Trophoblast cell (in vitro differentiated cells and primary cell): ENCODE data around the gene CSRNP2.
"Not testable (repeated sequence)": the region's sequence is repeated elsewhere in the genome, so short reads cannot be mapped to it uniquely, and the experiment has no call there.

ENCODE experiments used
- DNase-seq, 2 donors: peaks; one replicate each; pipeline ENCODE4 v3.0.0-alpha.2; 2016
- H2AFZ ChIP-seq: 2 replicates; pipeline ENCODE4 v1.6.1; 2013; ENCODE audit warnings: low read length, moderate library complexity, mild to moderate bottlenecking; ENCODE audit not compliant: insufficient read depth, poor library complexity
- H2AK5ac ChIP-seq: 2 replicates; pipeline ENCODE4 v1.6.1; 2013; ENCODE audit warnings: mild to moderate bottlenecking, low read length
- H2BK120ac ChIP-seq: 2 replicates; pipeline ENCODE4 v1.6.1; 2013; ENCODE audit warnings: low read length, mild to moderate bottlenecking, moderate library complexity; ENCODE audit not compliant: insufficient read depth, poor library complexity
- H2BK12ac ChIP-seq: 2 replicates; pipeline ENCODE4 v1.6.1; 2013; ENCODE audit warnings: mild to moderate bottlenecking, low read length, moderate library complexity
- H2BK5ac ChIP-seq: 2 replicates; pipeline ENCODE4 v1.6.1; 2013; ENCODE audit warnings: low read length, low read depth, moderate library complexity, mild to moderate bottlenecking; ENCODE audit not compliant: poor library complexity
- H3K14ac ChIP-seq: 2 replicates; pipeline ENCODE4 v1.6.1; 2013; ENCODE audit warnings: mild to moderate bottlenecking, low read length
- H3K18ac ChIP-seq: 2 replicates; pipeline ENCODE4 v1.6.1; 2013; ENCODE audit warnings: mild to moderate bottlenecking, low read length
- H3K23ac ChIP-seq: 2 replicates; pipeline ENCODE4 v1.6.1; 2013; ENCODE audit warnings: low read length
- H3K27ac ChIP-seq: 2 replicates; pipeline ENCODE4 v1.5.1; 2013; ENCODE audit warnings: low read depth, mild to moderate bottlenecking, inconsistent platforms, low read length, moderate library complexity
- H3K27me3 ChIP-seq: 2 replicates; pipeline ENCODE4 v1.6.1; 2013; ENCODE audit warnings: inconsistent platforms, mild to moderate bottlenecking, low read length, moderate library complexity; ENCODE audit not compliant: insufficient read depth
- H3K36me3 ChIP-seq, 2 experiments: 1 replicate in 1 of 2; 2 replicates in 1 of 2; pipeline ENCODE4 v1.6.1; 2013; ENCODE audit warnings: low read length in 2 of 2, mild to moderate bottlenecking in 2 of 2, moderate library complexity in 1 of 2; ENCODE audit not compliant: insufficient read depth in 2 of 2, control insufficient read depth in 1 of 2
- H3K4ac ChIP-seq: 2 replicates; pipeline ENCODE4 v1.6.1; 2013; ENCODE audit warnings: low read depth, mild to moderate bottlenecking, low read length, moderate library complexity
- H3K4me1 ChIP-seq, 2 experiments: 1 replicate in 1 of 2; 2 replicates in 1 of 2; pipeline ENCODE4 v1.6.1; 2013; ENCODE audit warnings: low read length in 2 of 2, mild to moderate bottlenecking in 2 of 2, moderate library complexity in 1 of 2; ENCODE audit not compliant: insufficient read depth in 2 of 2, control insufficient read depth in 1 of 2
- H3K4me2 ChIP-seq: 2 replicates; pipeline ENCODE4 v1.6.1; 2013; ENCODE audit warnings: inconsistent platforms, mild to moderate bottlenecking, low read length, moderate library complexity
- H3K4me3 ChIP-seq: 2 replicates; pipeline ENCODE4 v1.5.1; 2013; ENCODE audit warnings: mild to moderate bottlenecking, low read depth, low read length, inconsistent platforms
- H3K79me1 ChIP-seq: one replicate; pipeline ENCODE4 v1.6.1; 2013; ENCODE audit warnings: low read length
- H3K79me2 ChIP-seq: 2 replicates; pipeline ENCODE4 v1.6.1; 2013; ENCODE audit warnings: low read length, mild to moderate bottlenecking; ENCODE audit not compliant: control insufficient read depth, insufficient read depth, poor library complexity
- H3K9ac ChIP-seq: 2 replicates; pipeline ENCODE4 v1.6.1; 2013; ENCODE audit warnings: mild to moderate bottlenecking, low read length
- H3K9me3 ChIP-seq: 2 replicates; pipeline ENCODE4 v1.6.1; 2013; ENCODE audit warnings: low read depth, mild to moderate bottlenecking, control low read depth, inconsistent platforms, low read length; ENCODE audit not compliant: insufficient read depth
- H4K12ac ChIP-seq: 2 replicates; pipeline ENCODE4 v1.6.1; 2013; ENCODE audit warnings: low read depth, mild to moderate bottlenecking, low read length, moderate library complexity
- H4K8ac ChIP-seq: 2 replicates; pipeline ENCODE4 v1.6.1; 2013; ENCODE audit warnings: low read depth, mild to moderate bottlenecking, low read length, moderate library complexity
- H4K91ac ChIP-seq: one replicate; pipeline ENCODE4 v1.6.1; 2013; ENCODE audit warnings: low read depth, mild to moderate bottlenecking, low read length, moderate library complexity
- WGBS: extraction: QIAGEN DNeasy Blood & Tissue Kit; methylation state at CpG from one replicate; pipeline ENCODE4 v1.1.7; 2013; ENCODE audit warnings: missing lambda C conversion rate; ENCODE audit not compliant: insufficient read length, insufficient coverage; ENCODE audit errors: extremely low coverage; 5-methylcytosine and 5-hydroxymethylcytosine counted together

The CSRNP2 gene

GRCh38 chr12:51078866-51079265, 4.5 kb downstream of the CSRNP2 start:
- not testable (repeated sequence) for H2BK12ac ChIP-seq, H3K23ac ChIP-seq, H3K9me3 ChIP-seq, H3K4ac ChIP-seq, H3K18ac ChIP-seq, H2BK5ac ChIP-seq, H2AFZ ChIP-seq, H3K4me2 ChIP-seq, H3K27ac ChIP-seq, DNase-seq, H3K14ac ChIP-seq, H4K91ac ChIP-seq, H2BK120ac ChIP-seq, H3K27me3 ChIP-seq, H4K8ac ChIP-seq, H4K12ac ChIP-seq, H3K4me3 ChIP-seq, H2AK5ac ChIP-seq, H3K9ac ChIP-seq
- Histone ChIP-seq H3K79me1 (peaks cover 10% of the 10 kb centered on the region), H3K79me2 (peaks cover 14% of the 10 kb centered on the region), H3K36me3 (peaks cover 7 to 14% of the 10 kb centered on the region in 2 experiments), H3K4me1 (peaks cover 11 to 12% of the 10 kb centered on the region in 2 experiments)
- WGBS, result no CpG with 5 or more reads among the region's 6 CpGs

- H3K14ac ChIP-seq, H2BK120ac ChIP-seq, H3K79me1 ChIP-seq, H4K8ac ChIP-seq, H3K27me3 ChIP-seq, H3K23ac ChIP-seq, H3K9ac ChIP-seq, H2BK5ac ChIP-seq, H4K91ac ChIP-seq, DNase-seq, H3K9me3 ChIP-seq, H3K4me3 ChIP-seq, H2AFZ ChIP-seq, H2BK12ac ChIP-seq, H3K4ac ChIP-seq, H3K18ac ChIP-seq, H2AK5ac ChIP-seq, H4K12ac ChIP-seq, H3K4me2 ChIP-seq, H3K27ac ChIP-seq: not testable (repeated sequence)
- peaks cover 11 to 12% of the 10 kb centered on the region in 2 experiments for H3K4me1 ChIP-seq
- no CpG with 5 or more reads among the region's 5 CpGs for WGBS
- H3K36me3 ChIP-seq, result peaks cover 12 to 19% of the 10 kb centered on the region in 2 experiments
- H3K79me2 ChIP-seq, result peaks cover 14% of the 10 kb centered on the region
These were observed 5.0 kb downstream of the CSRNP2 start for GRCh38 chr12:51078346-51078745.

GRCh38 chr12:51077930-51078329, 5.5 kb downstream of the CSRNP2 start:
- Histone ChIP-seq H2BK5ac (no peak overlapping the region), H2BK12ac (no peak overlapping the region), H3K9ac (no peak overlapping the region), H3K4ac (no peak overlapping the region), H3K18ac (no peak overlapping the region), H3K9me3 (no peaks in the 10 kb centered on the region), H4K8ac (no peak overlapping the region), H3K27me3 (no peaks in the 10 kb centered on the region), H3K4me1 (peaks cover 11 to 12% of the 10 kb centered on the region in 2 experiments), H3K36me3 (peaks cover 14 to 24% of the 10 kb centered on the region in 2 experiments), H4K91ac (no peak overlapping the region), H3K14ac (no peak overlapping the region), H3K23ac (no peak overlapping the region), H3K27ac (peak overlapping the region; percentile 23), H3K79me2 (peaks cover 10% of the 10 kb centered on the region), H4K12ac (no peak overlapping the region), H2BK120ac (no peak overlapping the region), H2AK5ac (no peak overlapping the region), H3K4me2 (no peak overlapping the region), H2AFZ (no peak overlapping the region), H3K79me1 (peaks cover 5% of the 10 kb centered on the region), H3K4me3 (no peak overlapping the region)
- WGBS, result no CpG with 5 or more reads among the region's 5 CpGs
- peak in 1 of 2 donors; percentile 56 for DNase-seq

GRCh38 chr12:51076236-51076930, 7.0 kb downstream of the CSRNP2 start:
- peak in 1 of 2 donors; percentile 16 for DNase-seq
- Histone ChIP-seq H2AK5ac (no peak overlapping the region), H2BK120ac (no peak overlapping the region), H3K27ac (no peak overlapping the region), H3K36me3 (peaks cover 17 to 36% of the 10 kb centered on the region in 2 experiments), H3K23ac (no peak overlapping the region), H3K9me3 (no peaks in the 10 kb centered on the region), H4K91ac (no peak overlapping the region), H3K79me1 (no peaks in the 10 kb centered on the region), H2BK5ac (no peak overlapping the region), H3K79me2 (peaks cover 4% of the 10 kb centered on the region), H4K8ac (no peak overlapping the region), H3K18ac (no peak overlapping the region), H3K4me2 (no peak overlapping the region), H4K12ac (no peak overlapping the region), H2AFZ (no peak overlapping the region), H3K4me1 (peaks cover 4 to 7% of the 10 kb centered on the region in 2 experiments), H2BK12ac (no peak overlapping the region), H3K9ac (no peak overlapping the region), H3K27me3 (no peaks in the 10 kb centered on the region), H3K14ac (no peak overlapping the region), H3K4me3 (no peak overlapping the region), H3K4ac (peak overlapping the region; percentile 49)
- no CpG with 5 or more reads among the region's 10 CpGs for WGBS
